ENCODE measurements around the gene ACSL4. TPM values are rescaled to one million over a fixed set of nuclear protein-coding genes. Genes with fewer than 3 reads are reported as not detected.

The ACSL4 gene
- polyA plus RNA-seq, 3 donors = 17.9 to 40.9 (median 31.2) TPM

- peaks cover 0 to 16% (median 0%) of the 10 kb centered on the region in 3 donors for H3K27me3 Mint-ChIP-seq (ENCODE audit: low read depth in 3 of 3)
- H3K4me3 ChIP-seq (replicated peaks in 1 of 3; ENCODE audit: low read depth in 2 of 3, low read length in 3 of 3) = no peak overlapping the region
- intact Hi-C loops (cut with micrococcal nuclease) = no loop called here
These were observed 45.2 kb downstream of the ACSL4 start for GRCh38 chrX:109687903-109688302.

GRCh38 chrX:109685656-109686078 lies 47.4 kb downstream of the ACSL4 start:
- peaks cover 11 to 29% of the 10 kb centered on the region in 2 donors for H3K36me3 ChIP-seq (replicated peaks in 1 of 2; ENCODE audit: control insufficient read depth in 1 of 2, insufficient read depth in 2 of 2, low read length in 2 of 2)
- Mint-ChIP-seq H3K27me3 (ENCODE audit: low read depth in 3 of 3) (peaks cover 0 to 18% (median 0%) of the 10 kb centered on the region in 3 donors), H3K4me1 (peaks cover 3% of the 10 kb centered on the region), H3K27ac (peak overlapping the region in 1 of 7 donors; percentile 2), H3K9me3 (no peaks in the 10 kb centered on the region), H3K4me3 (no peak overlapping the region), H3K36me3 (peaks cover 11 to 22% of the 10 kb centered on the region in 2 donors)
- H3K4me2 ChIP-seq (replicated peaks; ENCODE audit: extremely low read depth, low read length, poor library complexity, severe bottlenecking) = no peak overlapping the region
- no peak for TF ChIP-seq CTCF (IDR thresholded peaks at IDR 0.05)
- H3K4me3 ChIP-seq (replicated peaks in 1 of 3; ENCODE audit: low read depth in 2 of 3, low read length in 3 of 3) = no peak overlapping the region
- peaks cover 39% of the 10 kb centered on the region for H3K79me2 ChIP-seq (ENCODE audit: insufficient read depth, low read length)
- peaks cover 0 to 2% of the 10 kb centered on the region in 2 donors for H3K27me3 ChIP-seq (ENCODE audit: control insufficient read depth in 2 of 2, insufficient read depth in 2 of 2, low read length in 2 of 2)
- H3K9ac ChIP-seq (ENCODE audit: insufficient read depth, low read length, poor library complexity, severe bottlenecking) = no peak overlapping the region
- H2AFZ ChIP-seq (ENCODE audit: insufficient read depth, low read depth, low read length, poor library complexity, severe bottlenecking) = no peak overlapping the region
- no peaks in the 10 kb centered on the region for H3K4me1 ChIP-seq (ENCODE audit: control insufficient read depth in 1 of 2, insufficient read depth in 2 of 2, low read length in 2 of 2)
- no CpG with 5 or more reads among the region's 2 CpGs for WGBS (ENCODE audit: insufficient coverage)
- no peaks in the 10 kb centered on the region for H3K9me3 ChIP-seq (replicated peaks in 1 of 2; ENCODE audit: control insufficient read depth in 1 of 2, insufficient read depth in 1 of 2, low read length in 2 of 2)
- no peak overlapping the region for H3K27ac ChIP-seq (ENCODE audit: low read depth in 1 of 2, low read length in 2 of 2)
- intact Hi-C loops (cut with micrococcal nuclease) = no loop called here
- DNase-seq = no peak
- H4K20me1 ChIP-seq (ENCODE audit: insufficient read depth, low read length) = peaks cover 95% of the 10 kb centered on the region

More at GRCh38 chrX:109687903-109688302, 45.2 kb downstream of the ACSL4 start:
- H3K36me3 ChIP-seq (replicated peaks in 1 of 2; ENCODE audit: control insufficient read depth in 1 of 2, insufficient read depth in 2 of 2, low read length in 2 of 2) = peaks cover 0 to 8% of the 10 kb centered on the region in 2 donors
- 100% methylated on average over 1 of the region's 1 CpG for WGBS (ENCODE audit: insufficient coverage)
- Mint-ChIP-seq H3K4me1 (peaks cover 9% of the 10 kb centered on the region), H3K27ac (no peak overlapping the region), H3K36me3 (peaks cover 2 to 10% of the 10 kb centered on the region in 2 donors), H3K9me3 (no peaks in the 10 kb centered on the region), H3K4me3 (no peak overlapping the region)
- H3K27me3 ChIP-seq (ENCODE audit: control insufficient read depth in 2 of 2, insufficient read depth in 2 of 2, low read length in 2 of 2) = peaks cover 0 to 3% of the 10 kb centered on the region in 2 donors
- TF ChIP-seq CTCF (IDR thresholded peaks at IDR 0.05) = no peak
- peaks cover 3 to 6% of the 10 kb centered on the region in 2 donors for H3K4me1 ChIP-seq (ENCODE audit: control insufficient read depth in 1 of 2, insufficient read depth in 2 of 2, low read length in 2 of 2)
- no peak overlapping the region for H3K4me2 ChIP-seq (replicated peaks; ENCODE audit: extremely low read depth, low read length, poor library complexity, severe bottlenecking)
- H4K20me1 ChIP-seq (ENCODE audit: insufficient read depth, low read length) = peaks cover 95% of the 10 kb centered on the region
- DNase-seq = no peak
- no peak overlapping the region for H2AFZ ChIP-seq (ENCODE audit: insufficient read depth, low read depth, low read length, poor library complexity, severe bottlenecking)
- no peaks in the 10 kb centered on the region for H3K9me3 ChIP-seq (replicated peaks in 1 of 2; ENCODE audit: control insufficient read depth in 1 of 2, insufficient read depth in 1 of 2, low read length in 2 of 2)
- H3K9ac ChIP-seq (ENCODE audit: insufficient read depth, low read length, poor library complexity, severe bottlenecking) = no peak overlapping the region
- H3K79me2 ChIP-seq (ENCODE audit: insufficient read depth, low read length) = peaks cover 48% of the 10 kb centered on the region
- no peak overlapping the region for H3K27ac ChIP-seq (ENCODE audit: low read depth in 1 of 2, low read length in 2 of 2)

All from CD14-positive monocyte (primary cell).